Breast epithelium (tissue), 3 donors: Measurements from ENCODE around the gene IGDCC3.

Source experiments
- POLR2AphosphoS5 ChIP-seq, 3 donors: sonication (generic); formaldehyde crosslinking; IDR thresholded peaks; one replicate each; pipeline ENCODE4 v1.6.1; 2017; ENCODE audit warnings: antibody characterized with exemption in 3 of 3
- TF ChIP-seq, protein P1 (sequence below), 3 donors: fragments of 450-650 bp; IDR thresholded peaks; one replicate each; pipeline ENCODE4 v1.5.1; 2016 to 2017; ENCODE audit warnings: antibody characterized with exemption in 3 of 3, mild to moderate bottlenecking in 3 of 3, moderate library complexity in 3 of 3

GRCh38 chr15:65370885-65371284, 6.9 kb downstream of the IGDCC3 start:
- TF ChIP-seq, protein P1, sequence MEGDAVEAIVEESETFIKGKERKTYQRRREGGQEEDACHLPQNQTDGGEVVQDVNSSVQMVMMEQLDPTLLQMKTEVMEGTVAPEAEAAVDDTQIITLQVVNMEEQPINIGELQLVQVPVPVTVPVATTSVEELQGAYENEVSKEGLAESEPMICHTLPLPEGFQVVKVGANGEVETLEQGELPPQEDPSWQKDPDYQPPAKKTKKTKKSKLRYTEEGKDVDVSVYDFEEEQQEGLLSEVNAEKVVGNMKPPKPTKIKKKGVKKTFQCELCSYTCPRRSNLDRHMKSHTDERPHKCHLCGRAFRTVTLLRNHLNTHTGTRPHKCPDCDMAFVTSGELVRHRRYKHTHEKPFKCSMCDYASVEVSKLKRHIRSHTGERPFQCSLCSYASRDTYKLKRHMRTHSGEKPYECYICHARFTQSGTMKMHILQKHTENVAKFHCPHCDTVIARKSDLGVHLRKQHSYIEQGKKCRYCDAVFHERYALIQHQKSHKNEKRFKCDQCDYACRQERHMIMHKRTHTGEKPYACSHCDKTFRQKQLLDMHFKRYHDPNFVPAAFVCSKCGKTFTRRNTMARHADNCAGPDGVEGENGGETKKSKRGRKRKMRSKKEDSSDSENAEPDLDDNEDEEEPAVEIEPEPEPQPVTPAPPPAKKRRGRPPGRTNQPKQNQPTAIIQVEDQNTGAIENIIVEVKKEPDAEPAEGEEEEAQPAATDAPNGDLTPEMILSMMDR (IDR thresholded peaks at IDR 0.05): no peak
- TF ChIP-seq POLR2AphosphoS5 (IDR thresholded peaks at IDR 0.05): no peak
